GM23338 (cell line): ENCODE data around the gene PDE4B.
A peak's percentile ranks its signal among the peaks of the same experiment; 100 is the strongest.

ENCODE experiments used
- CTCF ChIP-seq, 2 experiments: fragments of 200-600 bp in 1 of 2; sonication (generic) in 1 of 2; conservative IDR thresholded peaks; 2 replicates each; pipeline versions ENCODE4 v1.5.1 to v1.6.1; 2016 to 2017; ENCODE audit warnings: antibody characterized with exemption in 2 of 2, low read depth in 2 of 2, mild to moderate bottlenecking in 2 of 2, moderate library complexity in 1 of 2
- JUNB ChIP-seq: IDR thresholded peaks from one replicate; pipeline ENCODE4 v1.6.1; 2016; ENCODE audit warnings: antibody characterized with exemption; ENCODE audit not compliant: unreplicated experiment

GRCh38 chr1:66282343-66282852, 489.7 kb downstream of the PDE4B start:
- TF ChIP-seq CTCF (conservative IDR thresholded peaks at IDR 0.05; ENCODE audit: low read depth in 2 of 2) (0 out of 4 replicates have a peak, but pooled peaks of 1 of the 2 experiments have one; percentile 21), JUNB (no peak)
